ENCODE results near the gene ERAS.
"Not testable (repeated sequence)": the region's sequence is repeated elsewhere in the genome, so short reads cannot be mapped to it uniquely, and the experiment has no call there.

ERAS gene

GRCh38 chrX:48839686-48840085, 13.4 kb downstream of the ERAS start:
- H3K27me3 ChIP-seq (ENCODE audit: insufficient read depth, low read length) = peaks cover 17% of the 10 kb centered on the region
- no peaks in the 10 kb centered on the region for H3K36me3 ChIP-seq (ENCODE audit: insufficient read depth, low read depth, low read length)
- H3K4me1 ChIP-seq (ENCODE audit: insufficient read depth, low read length) = no peaks in the 10 kb centered on the region

GRCh38 chrX:48848847-48849246, 22.5 kb downstream of the ERAS start:
- Histone ChIP-seq H3K9ac (ENCODE audit: low read depth, low read length) (no peak overlapping the region), H3K9me3 (ENCODE audit: insufficient read depth, low read depth, low read length) (no peaks in the 10 kb centered on the region), H3K27me3 (ENCODE audit: insufficient read depth, low read length) (no peaks in the 10 kb centered on the region), H3K4me1 (ENCODE audit: insufficient read depth, low read length) (no peaks in the 10 kb centered on the region), H3K4me3 (ENCODE audit: low read length) (no peak overlapping the region), H3K27ac (ENCODE audit: low read length) (no peak overlapping the region), H3K36me3 (ENCODE audit: insufficient read depth, low read depth, low read length) (no peaks in the 10 kb centered on the region)

More at GRCh38 chrX:48839686-48840085, 13.4 kb downstream of the ERAS start:
- H3K9ac ChIP-seq (ENCODE audit: low read depth, low read length) = no peak overlapping the region
- no peak overlapping the region for H3K4me3 ChIP-seq (ENCODE audit: low read length)
- no peaks in the 10 kb centered on the region for H3K9me3 ChIP-seq (ENCODE audit: insufficient read depth, low read depth, low read length)
- H3K27ac ChIP-seq (ENCODE audit: low read length) = no peak overlapping the region

- no peaks in the 10 kb centered on the region for H3K36me3 ChIP-seq (ENCODE audit: insufficient read depth, low read depth, low read length)
- no peak overlapping the region for H3K27ac ChIP-seq (ENCODE audit: low read length)
- no peak overlapping the region for H3K4me3 ChIP-seq (ENCODE audit: low read length)
- no peaks in the 10 kb centered on the region for H3K4me1 ChIP-seq (ENCODE audit: insufficient read depth, low read length)
- no peaks in the 10 kb centered on the region for H3K9me3 ChIP-seq (ENCODE audit: insufficient read depth, low read depth, low read length)
- no peak overlapping the region for H3K9ac ChIP-seq (ENCODE audit: low read depth, low read length)
- H3K27me3 ChIP-seq (ENCODE audit: insufficient read depth, low read length) = no peaks in the 10 kb centered on the region
Observed at GRCh38 chrX:48852857-48853256, 26.5 kb downstream of the ERAS start.

DNA sequence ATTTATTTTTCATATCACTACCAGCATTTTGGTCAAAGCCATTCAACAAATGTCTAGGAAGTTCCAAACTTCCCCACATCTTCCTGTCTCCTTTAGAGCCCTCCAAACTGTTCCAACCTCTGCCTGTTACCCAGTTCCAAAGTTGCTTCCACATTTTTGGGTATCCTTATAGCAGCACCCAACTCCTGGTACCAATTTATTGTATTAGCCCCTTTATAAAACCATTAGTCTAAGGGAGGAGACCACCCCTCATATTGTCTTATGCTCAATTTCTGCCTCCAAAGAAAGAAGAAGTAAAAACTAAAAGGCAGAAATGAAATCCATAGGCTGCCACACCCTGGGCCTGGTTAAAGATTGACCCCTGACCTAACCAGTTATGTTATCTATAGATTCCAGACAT, 27.2 kb downstream of the ERAS start:
- H3K27me3 ChIP-seq (ENCODE audit: insufficient read depth, low read length); H3K27ac ChIP-seq (ENCODE audit: low read length); H3K9ac ChIP-seq (ENCODE audit: low read depth, low read length); H3K36me3 ChIP-seq (ENCODE audit: insufficient read depth, low read depth, low read length); H3K9me3 ChIP-seq (ENCODE audit: insufficient read depth, low read depth, low read length); H3K4me3 ChIP-seq (ENCODE audit: low read length); H3K4me1 ChIP-seq (ENCODE audit: insufficient read depth, low read length): not testable (repeated sequence)

DNA sequence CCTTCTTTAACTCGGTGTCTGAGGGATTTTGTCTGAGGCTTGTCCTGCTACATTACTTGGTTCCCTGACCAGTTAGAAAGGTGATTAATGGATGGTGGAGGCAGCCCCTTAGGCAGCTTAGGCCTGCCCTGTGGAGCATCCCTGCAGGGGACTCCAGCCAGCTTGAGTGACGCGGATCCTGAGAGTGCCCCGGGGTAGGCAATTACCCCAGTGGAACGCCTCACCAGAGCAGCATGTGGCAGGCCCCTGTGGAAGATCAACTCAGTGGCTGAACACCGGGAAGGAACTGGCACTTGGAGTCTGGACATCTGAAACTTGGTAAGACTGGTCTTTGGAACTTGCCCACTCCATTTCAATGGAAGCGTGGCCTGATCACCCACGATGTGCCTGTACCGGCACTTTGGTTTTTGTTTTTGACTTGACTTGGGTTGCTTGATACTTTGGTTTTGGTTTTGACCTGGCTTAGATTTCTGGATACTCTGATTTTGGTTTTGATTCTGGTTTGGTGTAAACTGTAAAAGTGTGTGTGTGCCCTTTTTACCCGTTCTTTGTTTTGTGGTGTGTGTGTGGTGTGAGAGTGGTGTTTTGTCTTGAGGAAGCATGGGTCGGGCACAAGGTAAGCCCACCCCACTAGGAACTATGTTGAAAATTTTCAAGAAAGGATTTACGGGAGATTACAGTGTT, 27.9 kb downstream of the ERAS start:
- H3K9ac ChIP-seq (ENCODE audit: low read depth, low read length); H3K36me3 ChIP-seq (ENCODE audit: insufficient read depth, low read depth, low read length); H3K4me3 ChIP-seq (ENCODE audit: low read length); H3K27me3 ChIP-seq (ENCODE audit: insufficient read depth, low read length); H3K4me1 ChIP-seq (ENCODE audit: insufficient read depth, low read length); H3K9me3 ChIP-seq (ENCODE audit: insufficient read depth, low read depth, low read length); H3K27ac ChIP-seq (ENCODE audit: low read length): not testable (repeated sequence)

GRCh38 chrX:48854898-48855297, 28.6 kb downstream of the ERAS start:
- Histone ChIP-seq H3K27ac (ENCODE audit: low read length) (no peak overlapping the region), H3K4me1 (ENCODE audit: insufficient read depth, low read length) (no peaks in the 10 kb centered on the region), H3K36me3 (ENCODE audit: insufficient read depth, low read depth, low read length) (no peaks in the 10 kb centered on the region), H3K4me3 (ENCODE audit: low read length) (no peak overlapping the region), H3K27me3 (ENCODE audit: insufficient read depth, low read length) (no peaks in the 10 kb centered on the region), H3K9ac (ENCODE audit: low read depth, low read length) (no peak overlapping the region), H3K9me3 (ENCODE audit: insufficient read depth, low read depth, low read length) (no peaks in the 10 kb centered on the region)

DNA sequence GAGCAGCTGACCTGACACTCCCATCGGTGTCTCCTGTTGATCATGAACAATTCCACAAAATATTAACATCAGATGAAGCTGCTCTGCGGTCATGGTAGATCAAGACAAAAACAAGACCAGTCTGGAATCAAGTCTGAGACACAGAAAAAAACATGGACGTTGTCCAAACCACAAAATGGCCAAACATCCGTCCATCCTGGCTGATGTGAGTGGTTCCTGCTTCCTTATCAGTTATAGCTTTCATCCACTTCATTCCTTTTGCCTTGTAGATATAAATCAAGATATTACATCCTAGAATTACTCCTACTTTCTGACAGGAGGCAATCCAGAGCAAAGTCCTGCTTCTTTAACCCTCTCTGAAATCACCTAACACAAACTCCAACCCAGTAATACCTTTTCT, 37.9 kb downstream of the ERAS start:
- Histone ChIP-seq H3K4me3 (ENCODE audit: low read length) (no peak overlapping the region), H3K9me3 (ENCODE audit: insufficient read depth, low read depth, low read length) (no peaks in the 10 kb centered on the region), H3K9ac (ENCODE audit: low read depth, low read length) (no peak overlapping the region), H3K27ac (ENCODE audit: low read length) (no peak overlapping the region), H3K36me3 (ENCODE audit: insufficient read depth, low read depth, low read length) (no peaks in the 10 kb centered on the region), H3K27me3 (ENCODE audit: insufficient read depth, low read length) (no peaks in the 10 kb centered on the region), H3K4me1 (ENCODE audit: insufficient read depth, low read length) (no peaks in the 10 kb centered on the region)

- not testable (repeated sequence) for H3K36me3 ChIP-seq (ENCODE audit: insufficient read depth, low read depth, low read length); H3K27me3 ChIP-seq (ENCODE audit: insufficient read depth, low read length); H3K4me3 ChIP-seq (ENCODE audit: low read length); H3K9ac ChIP-seq (ENCODE audit: low read depth, low read length); H3K9me3 ChIP-seq (ENCODE audit: insufficient read depth, low read depth, low read length); H3K4me1 ChIP-seq (ENCODE audit: insufficient read depth, low read length); H3K27ac ChIP-seq (ENCODE audit: low read length)
Observed at GRCh38 chrX:48872017-48872416, 45.7 kb downstream of the ERAS start.

DNA sequence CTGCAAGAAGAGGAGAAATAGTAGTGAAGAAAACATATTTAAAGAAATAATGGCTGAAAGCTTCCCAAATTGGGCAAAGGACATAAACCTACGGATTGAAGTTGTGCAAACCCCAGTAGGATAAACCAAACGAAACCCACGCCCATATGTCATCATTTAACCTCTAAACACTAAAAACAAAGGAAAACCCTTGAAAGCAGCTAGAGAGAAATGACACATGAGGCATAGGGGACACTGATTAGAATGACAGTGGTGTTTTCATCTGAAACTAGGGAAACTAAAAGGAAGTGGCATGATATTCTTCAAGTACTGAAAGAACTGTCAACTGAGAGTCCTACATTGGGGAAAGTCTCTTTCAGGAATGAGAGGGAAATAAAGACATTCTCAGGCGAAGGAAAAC, 50.6 kb downstream of the ERAS start:
- H3K27ac ChIP-seq (ENCODE audit: low read length); H3K9me3 ChIP-seq (ENCODE audit: insufficient read depth, low read depth, low read length); H3K4me3 ChIP-seq (ENCODE audit: low read length); H3K27me3 ChIP-seq (ENCODE audit: insufficient read depth, low read length); H3K36me3 ChIP-seq (ENCODE audit: insufficient read depth, low read depth, low read length); H3K4me1 ChIP-seq (ENCODE audit: insufficient read depth, low read length); H3K9ac ChIP-seq (ENCODE audit: low read depth, low read length): not testable (repeated sequence)

Measured in iPS-20b (cell line).